ENCODE data around the gene ARHGEF40. TPM values are rescaled to one million over a fixed set of nuclear protein-coding genes. Genes with fewer than 3 reads are reported as not detected.
A peak's percentile ranks its signal among the peaks of the same experiment; 100 is the strongest.

ARHGEF40 gene
- total RNA-seq, 1 experiment from 2014 or later: 71.4 TPM

DNA sequence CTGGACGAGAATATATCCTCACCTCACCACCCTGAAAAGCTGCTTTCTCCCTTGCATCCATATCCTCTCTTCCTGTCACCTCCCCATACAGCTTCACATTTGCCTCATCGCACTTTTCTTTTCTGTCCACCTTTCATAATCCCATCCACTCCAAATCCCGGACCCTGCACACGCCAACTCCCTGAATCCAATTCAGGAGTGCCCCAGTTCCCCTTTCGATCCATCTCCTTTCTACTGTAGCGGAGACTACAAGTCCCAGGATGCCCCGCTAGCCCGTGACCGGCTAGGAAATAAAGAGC is 33.3 kb downstream of the ARHGEF40 start:
- H3K79me1 ChIP-seq (ENCODE audit: insufficient read depth, low read depth, low read length, poor library complexity, severe bottlenecking): no peaks in the 10 kb centered on the region
- no peaks in the 10 kb centered on the region for H3K9me3 ChIP-seq (ENCODE audit: control insufficient read depth, low read depth, low read length)
- H3T11ph ChIP-seq (ENCODE audit: low read length): no peak overlapping the region
- peak overlapping the region; percentile 10 for H3K9ac ChIP-seq (ENCODE audit: extremely low read depth, insufficient read length, low read length)
- Mint-ChIP-seq H3K4me1 (peaks cover 66 to 74% of the 10 kb centered on the region in 2 experiments), H3K36me3 (ENCODE audit: insufficient read depth in 1 of 3, low read depth in 3 of 3) (0 out of 7 replicates have a peak, but pooled peaks cover 0 to 3% (median 0%) of the 10 kb centered on the region in 3 experiments), H3K27ac (peak overlapping the region; percentile 67 to 98 (median 96)), H3K27me3 (ENCODE audit: low read depth) (no peaks in the 10 kb centered on the region; the same call in 1 of the 2 replicates), H3K9me3 (no peaks in the 10 kb centered on the region; a peak in 1 of 5 replicates), H3K4me3 (peak overlapping the region; percentile 83 to 99)
- no peak overlapping the region for H2AK5ac ChIP-seq (ENCODE audit: insufficient read length, low read length)
- no peak overlapping the region for H2BK12ac ChIP-seq (ENCODE audit: insufficient read length, low read depth, low read length)
- no peak overlapping the region for H3K4ac ChIP-seq (ENCODE audit: low read depth, low read length)
- no peak overlapping the region for H2BK20ac ChIP-seq (ENCODE audit: low read depth, low read length, poor library complexity, severe bottlenecking)
- H3K27ac ChIP-seq (ENCODE audit: insufficient read length, low read depth, low read length): no peak overlapping the region
- no peak overlapping the region for H2AFZ ChIP-seq (ENCODE audit: low read length)
- H3K23ac ChIP-seq (ENCODE audit: insufficient read length, low read depth, low read length): no peak overlapping the region
- peaks cover 18% of the 10 kb centered on the region for H3K23me2 ChIP-seq (ENCODE audit: insufficient read length, low read depth, low read length, poor library complexity, severe bottlenecking)
- H4K20me1 ChIP-seq (ENCODE audit: control insufficient read depth, insufficient read depth, insufficient read length): peaks cover 3% of the 10 kb centered on the region
- DNase-seq: no peak
- no peak overlapping the region for H4K91ac ChIP-seq (ENCODE audit: insufficient read length, low read depth, low read length)
- H3K79me2 ChIP-seq (ENCODE audit: insufficient read depth, low read length): no peaks in the 10 kb centered on the region; the same call in 1 of the 2 replicates
- TF ChIP-seq, protein P1, sequence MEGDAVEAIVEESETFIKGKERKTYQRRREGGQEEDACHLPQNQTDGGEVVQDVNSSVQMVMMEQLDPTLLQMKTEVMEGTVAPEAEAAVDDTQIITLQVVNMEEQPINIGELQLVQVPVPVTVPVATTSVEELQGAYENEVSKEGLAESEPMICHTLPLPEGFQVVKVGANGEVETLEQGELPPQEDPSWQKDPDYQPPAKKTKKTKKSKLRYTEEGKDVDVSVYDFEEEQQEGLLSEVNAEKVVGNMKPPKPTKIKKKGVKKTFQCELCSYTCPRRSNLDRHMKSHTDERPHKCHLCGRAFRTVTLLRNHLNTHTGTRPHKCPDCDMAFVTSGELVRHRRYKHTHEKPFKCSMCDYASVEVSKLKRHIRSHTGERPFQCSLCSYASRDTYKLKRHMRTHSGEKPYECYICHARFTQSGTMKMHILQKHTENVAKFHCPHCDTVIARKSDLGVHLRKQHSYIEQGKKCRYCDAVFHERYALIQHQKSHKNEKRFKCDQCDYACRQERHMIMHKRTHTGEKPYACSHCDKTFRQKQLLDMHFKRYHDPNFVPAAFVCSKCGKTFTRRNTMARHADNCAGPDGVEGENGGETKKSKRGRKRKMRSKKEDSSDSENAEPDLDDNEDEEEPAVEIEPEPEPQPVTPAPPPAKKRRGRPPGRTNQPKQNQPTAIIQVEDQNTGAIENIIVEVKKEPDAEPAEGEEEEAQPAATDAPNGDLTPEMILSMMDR (conservative IDR thresholded peaks at IDR 0.05): no peak
- WGBS (ENCODE audit: extremely low coverage, insufficient read length, low lambda C conversion rate): no CpG with 5 or more reads among the region's 9 CpGs
- no peak overlapping the region for H2BK15ac ChIP-seq (ENCODE audit: low read depth, low read length)
- H2BK120ac ChIP-seq (ENCODE audit: low read depth, low read length, poor library complexity, severe bottlenecking): no peak overlapping the region
- peaks cover 14% of the 10 kb centered on the region; the same call in 1 of the 2 replicates for H3K4me1 ChIP-seq (ENCODE audit: insufficient read depth, low read length)
- H3K4me2 ChIP-seq (ENCODE audit: insufficient read depth, insufficient read length, low read length): peak overlapping the region; percentile 89
- no peak overlapping the region for H3K56ac ChIP-seq (ENCODE audit: insufficient read length, low read depth, low read length)
- no peaks in the 10 kb centered on the region for H3K27me3 ChIP-seq (ENCODE audit: insufficient read depth, low read length)
- no peak overlapping the region for H4K8ac ChIP-seq (replicated peaks; ENCODE audit: insufficient read length, low read depth, low read length)
- H4K5ac ChIP-seq (ENCODE audit: insufficient read length, low read depth, low read length): no peak overlapping the region
- no peak overlapping the region for H3K18ac ChIP-seq (ENCODE audit: insufficient read length, low read depth, low read length)
- H2BK5ac ChIP-seq (ENCODE audit: insufficient read length, low read length): no peak overlapping the region
- H3K14ac ChIP-seq (ENCODE audit: insufficient read depth, low read length): no peak overlapping the region
